Upper lobe of left lung (tissue), 4 donors: ENCODE measurements around the gene SRL.

Experiments
- POLR2A ChIP-seq, 4 donors: fragments of 450-650 bp; IDR thresholded peaks; one replicate each; pipeline ENCODE4 v1.5.1; 2016 to 2017; ENCODE audit warnings: antibody characterized with exemption in 4 of 4, mild to moderate bottlenecking in 2 of 4
- TF ChIP-seq, protein P1 (sequence below), 6 experiments: fragments of 450-650 bp in 4 of 6; fragments of 200-600 bp in 2 of 6; sonication (generic) in 2 of 6; IDR thresholded peaks; one replicate each; pipeline ENCODE4 v1.5.1; 2016 to 2019; ENCODE audit warnings: antibody characterized with exemption in 6 of 6

DNA sequence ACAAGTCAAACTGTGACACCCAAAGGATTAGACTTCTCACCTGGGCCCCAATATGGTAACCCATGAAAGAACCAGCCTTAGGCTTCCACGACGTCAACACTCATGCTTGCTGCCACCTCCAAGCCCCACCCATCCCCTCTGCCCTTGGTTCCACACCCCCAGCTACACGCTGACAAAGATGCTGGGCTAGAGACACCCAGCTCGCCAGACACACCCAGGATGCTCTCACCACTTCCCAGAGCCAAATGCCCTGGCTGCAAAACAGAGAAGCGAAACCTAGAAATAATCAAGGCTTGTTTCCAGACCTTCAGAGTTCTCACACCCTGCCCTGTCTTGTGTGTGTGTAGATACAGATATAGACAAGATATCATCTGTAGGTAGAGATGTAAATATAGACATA, 99.6 kb downstream of the SRL start:
- TF ChIP-seq, protein P1, sequence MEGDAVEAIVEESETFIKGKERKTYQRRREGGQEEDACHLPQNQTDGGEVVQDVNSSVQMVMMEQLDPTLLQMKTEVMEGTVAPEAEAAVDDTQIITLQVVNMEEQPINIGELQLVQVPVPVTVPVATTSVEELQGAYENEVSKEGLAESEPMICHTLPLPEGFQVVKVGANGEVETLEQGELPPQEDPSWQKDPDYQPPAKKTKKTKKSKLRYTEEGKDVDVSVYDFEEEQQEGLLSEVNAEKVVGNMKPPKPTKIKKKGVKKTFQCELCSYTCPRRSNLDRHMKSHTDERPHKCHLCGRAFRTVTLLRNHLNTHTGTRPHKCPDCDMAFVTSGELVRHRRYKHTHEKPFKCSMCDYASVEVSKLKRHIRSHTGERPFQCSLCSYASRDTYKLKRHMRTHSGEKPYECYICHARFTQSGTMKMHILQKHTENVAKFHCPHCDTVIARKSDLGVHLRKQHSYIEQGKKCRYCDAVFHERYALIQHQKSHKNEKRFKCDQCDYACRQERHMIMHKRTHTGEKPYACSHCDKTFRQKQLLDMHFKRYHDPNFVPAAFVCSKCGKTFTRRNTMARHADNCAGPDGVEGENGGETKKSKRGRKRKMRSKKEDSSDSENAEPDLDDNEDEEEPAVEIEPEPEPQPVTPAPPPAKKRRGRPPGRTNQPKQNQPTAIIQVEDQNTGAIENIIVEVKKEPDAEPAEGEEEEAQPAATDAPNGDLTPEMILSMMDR (IDR thresholded peaks at IDR 0.05) = no peak
- no peak for TF ChIP-seq POLR2A (IDR thresholded peaks at IDR 0.05)
